HepG2 (cell line): ENCODE results near the gene CLIC3. TPM values are rescaled to one million over a fixed set of nuclear protein-coding genes. Genes with fewer than 3 reads are reported as not detected.

Experiments
- ATAC-seq: fragments of 200-7000 bp; cut with Tn5 transposase; 3 replicates; pipeline ENCODE4 v1.9.1; 2020; ENCODE audit warnings: mild to moderate bottlenecking, moderate library complexity
- BruUV-seq: library from RNA; stranded (reverse); fragments of 400-500 nt; replicated peaks from 2 replicates; lab custom pipeline; 2021; lab: Mats Ljungman, UMichigan
- CTCF ChIA-PET: fragments of 300-600 bp; formaldehyde crosslinking; extraction: SDS; loops from one replicate; lab custom pipeline; 2021; ENCODE audit warnings: low total read pairs, inconsistent platforms, low intra/inter-chr PET ratio; lab: Yijun Ruan, JAX
- POLR2A ChIA-PET: fragments of 350-600 bp; sonication (Branson Sonifier 250); formaldehyde crosslinking; loops from one replicate; lab custom pipeline; 2020; ENCODE audit warnings: antibody characterized with exemption, inconsistent platforms; lab: Yijun Ruan, JAX
- DNase-seq: peaks from one replicate; pipeline ENCODE4 v3.0.0-alpha.2; 2015; ENCODE audit warnings: low spot score
- FAIRE-seq: peaks from 3 replicates; lab custom pipeline; 2011; peaks lifted over from hg19 to GRCh38; lab: Jason Lieb, UNC
- H2AFZ ChIP-seq: one replicate; pipeline ENCODE4 v1.6.1; 2011; ENCODE audit warnings: low read length, inconsistent platforms
- H3K27ac ChIP-seq: fragments of 300-600 bp; 3 replicates; pipeline ENCODE4 v1.8.0; 2011; ENCODE audit warnings: mixed run types, mild to moderate bottlenecking, mixed read lengths, low read length, inconsistent platforms; ENCODE audit not compliant: insufficient read depth; ENCODE audit errors: extremely low read length
- H3K27me3 ChIP-seq, 2 experiments: fragments of 200-600 bp in 1 of 2; 2 replicates in 1 of 2; 3 replicates in 1 of 2; pipeline versions ENCODE4 v1.6.0 to v1.8.0; 2011; ENCODE audit warnings: low read length in 2 of 2, mild to moderate bottlenecking in 2 of 2, moderate library complexity in 2 of 2, inconsistent platforms in 1 of 2; ENCODE audit not compliant: insufficient read depth in 2 of 2, control insufficient read depth in 1 of 2
- H3K36me3 ChIP-seq, 2 experiments: fragments of 200-600 bp in 1 of 2; replicated peaks in 1 of 2; 2 replicates in 1 of 2; 3 replicates in 1 of 2; pipeline versions ENCODE4 v1.5.1 to v1.8.0; 2011; ENCODE audit warnings: low read length in 2 of 2, inconsistent platforms in 1 of 2; ENCODE audit not compliant: insufficient read depth in 2 of 2, control insufficient read depth in 1 of 2
- H3K4me1 ChIP-seq: 2 replicates; pipeline ENCODE4 v1.5.1; 2012; ENCODE audit warnings: low read length, inconsistent platforms; ENCODE audit not compliant: insufficient read depth
- H3K4me2 ChIP-seq: 2 replicates; pipeline ENCODE4 v1.6.0; 2011; ENCODE audit warnings: low read depth, low read length, inconsistent platforms
- H3K4me3 ChIP-seq, 3 experiments: fragments of 200-600 bp in 1 of 3; sonication (generic), shearing (Covaris generic) in 1 of 3; replicated peaks in 1 of 3; 2 replicates each; pipeline ENCODE4 v1.5.1; 2011 to 2016; ENCODE audit warnings: low read length in 3 of 3, inconsistent platforms in 2 of 3, low read depth in 2 of 3, mild to moderate bottlenecking in 2 of 3, control low read depth in 1 of 3, mixed read lengths in 1 of 3; ENCODE audit not compliant: insufficient read depth in 1 of 3
- H3K79me2 ChIP-seq: one replicate; pipeline ENCODE4 v1.6.1; 2011; ENCODE audit warnings: low read length, inconsistent platforms; ENCODE audit not compliant: insufficient read depth
- H3K9ac ChIP-seq: 2 replicates; pipeline ENCODE4 v1.6.0; 2011; ENCODE audit warnings: mild to moderate bottlenecking, low read depth, low read length, inconsistent platforms; ENCODE audit not compliant: insufficient read depth
- H3K9me3 ChIP-seq: 2 replicates; pipeline ENCODE4 v1.5.1; 2012; ENCODE audit warnings: mild to moderate bottlenecking, low read length
- H4K20me1 ChIP-seq: 2 replicates; pipeline ENCODE4 v1.6.0; 2011; ENCODE audit warnings: inconsistent platforms, mild to moderate bottlenecking, low read length, moderate library complexity; ENCODE audit not compliant: insufficient read depth
- CENPBD1 ChIP-seq: sonication (generic); formaldehyde crosslinking; IDR thresholded peaks from 2 replicates; pipeline ENCODE4 v1.8.0; 2022; ENCODE audit warnings: missing genetic modification reagents, low read depth, mild to moderate bottlenecking, borderline replicate concordance
- HBP1 ChIP-seq: IDR thresholded peaks from 2 replicates; pipeline ENCODE4 v1.6.1; 2016; ENCODE audit warnings: low read depth, control low read depth
- MED8 ChIP-seq: sonication (generic); formaldehyde crosslinking; IDR thresholded peaks from 2 replicates; pipeline ENCODE4 v1.8.1; 2023; ENCODE audit warnings: mild to moderate bottlenecking, missing genetic modification reagents; ENCODE audit not compliant: insufficient replicate concordance
- ZNF121 ChIP-seq: sonication (generic); formaldehyde crosslinking; IDR thresholded peaks from 2 replicates; pipeline ENCODE4 v1.5.0; 2020; ENCODE audit warnings: mild to moderate bottlenecking, missing genetic modification reagents
- ZNF263 ChIP-seq: sonication (generic); formaldehyde crosslinking; IDR thresholded peaks from 2 replicates; pipeline ENCODE4 v1.4.0; 2020; ENCODE audit warnings: missing genetic modification reagents
- ZNF34 ChIP-seq: sonication (generic); formaldehyde crosslinking; IDR thresholded peaks from 2 replicates; pipeline ENCODE4 v1.4.0; 2020; ENCODE audit warnings: mild to moderate bottlenecking, missing genetic modification reagents, borderline replicate concordance
- ZNF441 ChIP-seq: sonication (generic); formaldehyde crosslinking; IDR thresholded peaks from 2 replicates; pipeline ENCODE4 v1.7.0; 2021; ENCODE audit warnings: missing genetic modification reagents, borderline replicate concordance
- ZNF770 ChIP-seq: sonication (generic); formaldehyde crosslinking; IDR thresholded peaks from 2 replicates; pipeline ENCODE4 v1.5.0; 2020; ENCODE audit warnings: mild to moderate bottlenecking, missing genetic modification reagents
- WGBS: methylation state at CpG from one replicate; pipeline ENCODE4 v1.1.6; 2017; ENCODE audit warnings: low lambda C conversion rate; 5-methylcytosine and 5-hydroxymethylcytosine counted together
- in situ Hi-C: cut with HindIII; loops from 2 replicates; pipeline ENCODE4 v1.10.0; 2017; ENCODE audit warnings: low pct_unique_long_range_greater_than_20kb; ENCODE audit not compliant: extremely low pct_ligation_motif_present
- intact Hi-C: fragments of 100-400 bp; cut with micrococcal nuclease; formaldehyde crosslinking; loops from one replicate; pipeline ENCODE4 v1.10.0; 2022; ENCODE audit not compliant: unreplicated experiment
- polyA plus RNA-seq, 8 experiments: library from polyadenylated mRNA; depleted of rRNA in 3 of 8; stranded (reverse) in 7 of 8; unstranded in 1 of 8; fragments of >200 nt; fragmentation: Illumina TruSeq in 4 of 8; extraction: Trizol in 4 of 8; gene quantifications; 2 replicates each; pipeline versions ENCODE4 v1.2.1 to v1.2.3, GENCODE V29; 2011 to 2016; ENCODE audit warnings: low read depth in 4 of 8, missing spikeins in 1 of 8, mixed read lengths in 1 of 8; ENCODE audit not compliant: insufficient read depth in 1 of 8
- total RNA-seq, 5 experiments: library from RNA; depleted of rRNA; stranded (reverse); fragments of >200 nt; fragmentation: Illumina TruSeq; extraction: Trizol; gene quantifications; 2 replicates each; pipeline ENCODE4 v1.2.3, GENCODE V29; 2016; ENCODE audit warnings: low read depth in 1 of 5

CLIC3 gene
- total and polyA plus RNA-seq, 2 of the 13 experiments (the other 11 are each of a cell fraction or from before 2014, with no cell fraction given) = 0.51 to 1.5 TPM

- 0 out of 2 replicates have a peak, but pooled peaks have one; percentile 33 for TF ChIP-seq HBP1 (CRISPR knock-in tag)
- no peak for TF ChIP-seq ZNF441 (CRISPR knock-in tag)
- TF ChIP-seq CENPBD1 (CRISPR knock-in tag) = no peak
- TF ChIP-seq ZNF34 (CRISPR knock-in tag) = no peak
Observed at GRCh38 chr9:136990242-136990911, 6.0 kb downstream of the CLIC3 start (continued).

GRCh38 chr9:136988872-136989271 is 7.5 kb downstream of the CLIC3 start:
- ChIA-PET POLR2A (no interaction called here), CTCF (no interaction called here)
- no peak overlapping the region for H2AFZ ChIP-seq
- in situ Hi-C loops = no loop called here
- H3K4me1 ChIP-seq = peaks cover 47% of the 10 kb centered on the region
- BruUV-seq = no TSS peak
- no peak for DNase-seq
- no peaks in the 10 kb centered on the region for H4K20me1 ChIP-seq
- H3K27me3 ChIP-seq = peaks cover 3 to 29% of the 10 kb centered on the region in 2 experiments; a peak in 3 of 5 replicates
- no peak overlapping the region for H3K4me3 ChIP-seq
- intact Hi-C loops = no loop called here
- H3K4me2 ChIP-seq = no peak overlapping the region
- H3K9me3 ChIP-seq = no peaks in the 10 kb centered on the region
- no peak for FAIRE-seq
- TF ChIP-seq MED8 (CRISPR knock-in tag) (no peak), ZNF770 (CRISPR knock-in tag) (peak; percentile 60), ZNF121 (CRISPR knock-in tag) (peak; percentile 73), ZNF263 (CRISPR knock-in tag) (peak; percentile 87)
- TF ChIP-seq, all 625 proteins: peak for 3
- ATAC-seq = no peak
- Histone ChIP-seq H3K36me3 (no peaks in the 10 kb centered on the region), H3K27ac (no peak overlapping the region), H3K79me2 (peaks cover 5% of the 10 kb centered on the region), H3K9ac (no peak overlapping the region)
- WGBS = 51% methylated on average over 4 of the region's 4 CpGs
